RWPE2 (cell line): ENCODE measurements around the gene CPT1A.

ENCODE experiments used
- ATAC-seq: fragments of 200-7000 bp; cut with Tn5 transposase; 3 replicates; pipeline ENCODE4 v1.9.1; 2021; ENCODE audit warnings: low read depth
- DNase-seq: peaks from one replicate; pipeline ENCODE4 v3.0.0-alpha.2; 2020; ENCODE audit warnings: low spot score
- H3K27ac ChIP-seq: fragments of 450-650 bp; 2 replicates; pipeline ENCODE4 v1.5.1; 2017; ENCODE audit warnings: mild to moderate bottlenecking; ENCODE audit not compliant: poor library complexity, severe bottlenecking
- H3K27me3 ChIP-seq: fragments of 250-450 bp; sonication (Bioruptor Pico); 2 replicates; pipeline ENCODE4 v1.5.1; 2021; ENCODE audit warnings: mild to moderate bottlenecking, moderate library complexity; ENCODE audit not compliant: insufficient read depth, poor library complexity, severe bottlenecking
- H3K36me3 ChIP-seq: fragments of 250-450 bp; sonication (Bioruptor Pico); 2 replicates; pipeline ENCODE4 v1.5.1; 2020; ENCODE audit warnings: low read depth, mild to moderate bottlenecking, moderate library complexity
- H3K4me1 ChIP-seq: fragments of 250-450 bp; sonication (Bioruptor Pico); 2 replicates; pipeline ENCODE4 v1.5.1; 2021; ENCODE audit warnings: mild to moderate bottlenecking, moderate library complexity; ENCODE audit not compliant: insufficient read depth, poor library complexity, severe bottlenecking
- H3K4me3 ChIP-seq: fragments of 250-450 bp; sonication (Bioruptor Pico); 2 replicates; pipeline ENCODE4 v1.5.1; 2021; ENCODE audit warnings: mild to moderate bottlenecking, moderate library complexity; ENCODE audit not compliant: severe bottlenecking
- H3K9me3 ChIP-seq: fragments of 250-450 bp; sonication (Bioruptor Pico); 2 replicates; pipeline ENCODE4 v1.5.1; 2021; ENCODE audit warnings: mild to moderate bottlenecking, moderate library complexity; ENCODE audit not compliant: severe bottlenecking
- TF ChIP-seq, protein P1 (sequence below): fragments of 450-650 bp; IDR thresholded peaks from one replicate; pipeline ENCODE4 v1.5.1; 2017; ENCODE audit warnings: mild to moderate bottlenecking, moderate library complexity; ENCODE audit not compliant: poor library complexity, severe bottlenecking

The CPT1A gene

DNA sequence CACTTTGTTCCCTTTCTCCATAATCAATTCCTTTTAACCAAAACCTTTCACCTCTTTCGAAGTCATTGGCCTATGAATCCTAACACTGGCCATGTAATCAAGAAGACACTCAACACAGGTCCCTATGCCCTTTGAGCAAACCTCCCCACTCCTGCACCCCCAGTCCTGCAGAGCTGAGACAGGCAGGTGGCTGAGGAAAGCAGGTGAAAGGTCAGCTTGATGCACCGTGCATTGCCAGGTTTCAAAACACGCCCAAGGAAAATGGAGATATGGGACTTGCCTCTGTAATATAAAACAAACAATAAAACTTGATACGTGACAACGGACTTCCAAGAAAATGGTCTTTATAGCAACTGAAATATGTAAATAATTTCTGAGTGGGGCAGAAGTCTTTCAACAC lies 10.6 kb downstream of the CPT1A start:
- Histone ChIP-seq H3K4me1 (no peaks in the 10 kb centered on the region), H3K27me3 (no peaks in the 10 kb centered on the region), H3K36me3 (no peaks in the 10 kb centered on the region), H3K27ac (no peak overlapping the region), H3K9me3 (no peaks in the 10 kb centered on the region), H3K4me3 (no peak overlapping the region)
- TF ChIP-seq, protein P1, sequence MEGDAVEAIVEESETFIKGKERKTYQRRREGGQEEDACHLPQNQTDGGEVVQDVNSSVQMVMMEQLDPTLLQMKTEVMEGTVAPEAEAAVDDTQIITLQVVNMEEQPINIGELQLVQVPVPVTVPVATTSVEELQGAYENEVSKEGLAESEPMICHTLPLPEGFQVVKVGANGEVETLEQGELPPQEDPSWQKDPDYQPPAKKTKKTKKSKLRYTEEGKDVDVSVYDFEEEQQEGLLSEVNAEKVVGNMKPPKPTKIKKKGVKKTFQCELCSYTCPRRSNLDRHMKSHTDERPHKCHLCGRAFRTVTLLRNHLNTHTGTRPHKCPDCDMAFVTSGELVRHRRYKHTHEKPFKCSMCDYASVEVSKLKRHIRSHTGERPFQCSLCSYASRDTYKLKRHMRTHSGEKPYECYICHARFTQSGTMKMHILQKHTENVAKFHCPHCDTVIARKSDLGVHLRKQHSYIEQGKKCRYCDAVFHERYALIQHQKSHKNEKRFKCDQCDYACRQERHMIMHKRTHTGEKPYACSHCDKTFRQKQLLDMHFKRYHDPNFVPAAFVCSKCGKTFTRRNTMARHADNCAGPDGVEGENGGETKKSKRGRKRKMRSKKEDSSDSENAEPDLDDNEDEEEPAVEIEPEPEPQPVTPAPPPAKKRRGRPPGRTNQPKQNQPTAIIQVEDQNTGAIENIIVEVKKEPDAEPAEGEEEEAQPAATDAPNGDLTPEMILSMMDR: no peak
- DNase-seq (no peak), ATAC-seq (no peak)

DNA sequence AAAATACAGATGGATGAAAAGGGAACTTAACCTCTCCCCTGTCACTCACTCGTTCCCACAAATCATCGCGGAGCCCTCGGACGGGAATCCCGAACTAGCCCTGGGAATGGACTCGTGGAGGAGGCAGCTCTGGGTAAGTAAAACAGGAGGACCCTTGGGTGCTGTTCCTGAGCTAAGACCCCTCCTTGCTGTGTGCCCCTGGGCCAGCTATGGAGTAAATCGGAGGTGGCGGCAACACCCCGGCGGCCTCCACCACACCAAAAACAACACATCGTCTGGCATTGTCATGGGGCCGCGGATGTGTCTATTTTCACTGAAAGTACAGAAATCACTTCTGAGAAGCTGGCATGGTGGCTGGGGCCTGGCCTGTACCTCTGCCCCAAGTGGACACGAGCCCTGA lies 12.1 kb downstream of the CPT1A start:
- Histone ChIP-seq H3K4me3 (no peak overlapping the region), H3K9me3 (no peaks in the 10 kb centered on the region), H3K27ac (no peak overlapping the region), H3K27me3 (no peaks in the 10 kb centered on the region), H3K36me3 (no peaks in the 10 kb centered on the region), H3K4me1 (no peaks in the 10 kb centered on the region)
- ATAC-seq (no peak), DNase-seq (no peak)
- TF ChIP-seq, protein P1: no peak

DNA sequence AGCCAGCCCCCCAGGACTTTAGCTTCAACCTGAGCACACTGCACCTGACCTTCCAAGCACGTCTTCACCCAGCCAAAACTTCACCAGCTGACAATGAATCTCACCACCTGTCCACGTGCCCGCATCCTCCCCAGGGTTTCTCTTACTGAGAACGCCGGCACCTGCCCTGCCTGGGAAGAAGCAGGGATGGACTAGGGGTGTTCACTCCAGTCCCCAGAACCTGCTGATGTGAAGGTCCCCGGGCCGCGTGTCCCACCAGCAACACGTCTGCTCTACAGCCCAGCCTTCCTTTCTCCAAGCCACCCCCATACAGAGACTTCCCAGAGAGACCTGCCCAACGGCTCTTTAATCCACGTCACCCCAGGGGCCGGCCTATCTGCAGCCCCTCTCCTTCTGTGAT lies 12.8 kb downstream of the CPT1A start:
- no peak for ATAC-seq
- Histone ChIP-seq H3K4me3 (no peak overlapping the region), H3K9me3 (no peaks in the 10 kb centered on the region), H3K36me3 (no peaks in the 10 kb centered on the region), H3K27me3 (no peaks in the 10 kb centered on the region), H3K4me1 (no peaks in the 10 kb centered on the region), H3K27ac (no peak overlapping the region)
- TF ChIP-seq, protein P1: no peak
- DNase-seq: no peak

DNA sequence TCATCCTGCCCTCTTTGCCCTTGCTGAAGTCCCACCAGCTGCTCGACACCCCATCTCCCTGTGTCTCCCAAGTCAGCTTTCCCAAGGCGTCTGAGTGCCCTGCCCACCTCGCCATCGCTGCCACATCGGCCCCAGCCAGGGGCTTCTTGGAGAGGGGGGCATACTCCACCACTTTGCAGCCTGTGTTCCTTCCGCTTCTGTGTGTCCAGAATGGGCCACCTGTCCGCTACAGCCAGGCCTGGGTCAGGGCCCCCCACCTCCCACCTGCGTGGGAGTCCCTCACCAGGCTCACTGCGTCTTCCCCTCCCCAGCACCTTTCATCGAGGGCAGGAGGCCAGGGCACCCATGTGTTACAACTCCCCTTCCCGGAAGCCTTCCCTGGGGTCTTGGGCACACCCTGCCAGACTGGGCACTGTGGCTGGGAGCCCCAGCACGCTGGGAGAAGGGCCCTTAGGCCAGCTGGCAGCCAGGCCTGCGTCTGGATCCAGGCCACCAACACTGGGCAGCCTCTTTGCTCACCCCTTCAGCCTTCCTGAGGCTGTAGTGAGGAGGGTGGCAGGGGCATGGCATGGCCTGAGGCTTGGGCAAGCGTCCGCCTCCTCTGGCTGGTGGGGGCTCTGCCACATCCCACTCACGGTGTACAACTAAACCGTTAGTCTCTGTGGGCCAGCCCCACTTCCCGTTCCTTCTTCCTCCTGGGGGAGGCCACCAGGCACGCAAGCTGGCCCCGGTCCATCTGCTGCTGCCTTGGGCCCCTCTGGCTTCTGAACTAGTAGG lies 13.4 kb downstream of the CPT1A start:
- Histone ChIP-seq H3K27ac (no peak overlapping the region), H3K4me3 (no peak overlapping the region), H3K27me3 (no peaks in the 10 kb centered on the region), H3K4me1 (no peaks in the 10 kb centered on the region), H3K36me3 (no peaks in the 10 kb centered on the region), H3K9me3 (no peaks in the 10 kb centered on the region)
- DNase-seq (no peak), ATAC-seq (no peak)
- TF ChIP-seq, protein P1: no peak

DNA sequence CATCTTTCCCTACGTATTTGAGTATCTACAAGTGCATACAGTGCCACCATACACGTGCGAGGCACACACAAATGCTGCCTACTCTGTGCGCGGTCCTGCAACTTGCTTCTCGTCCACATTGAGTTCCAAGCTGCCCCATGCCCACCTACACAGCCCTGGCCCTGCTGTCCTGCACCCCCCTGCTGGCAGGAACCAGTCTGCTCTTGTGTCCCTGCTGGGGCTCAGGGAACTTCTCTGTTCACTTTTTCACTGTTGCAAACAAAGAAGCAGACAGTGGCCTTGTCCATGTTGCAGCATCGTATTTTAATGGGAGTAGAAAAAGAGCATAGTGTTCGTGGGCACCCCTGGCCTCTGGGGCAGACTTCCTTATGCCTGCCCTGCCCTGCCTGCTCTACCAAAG lies 14.0 kb downstream of the CPT1A start:
- Histone ChIP-seq H3K4me3 (no peak overlapping the region), H3K27ac (no peak overlapping the region)
- ATAC-seq: no peak

More for the DNA sequence above, 14.0 kb downstream of the CPT1A start:
- no peaks in the 10 kb centered on the region for H3K27me3 ChIP-seq
- H3K36me3 ChIP-seq: no peaks in the 10 kb centered on the region
- no peak for DNase-seq
- no peaks in the 10 kb centered on the region for H3K9me3 ChIP-seq
- TF ChIP-seq, protein P1: no peak
- no peaks in the 10 kb centered on the region for H3K4me1 ChIP-seq
